Natural killer cell treated with Interleukin-12 subunit alpha and Interleukin-12 subunit beta and Interleukin-15 and Interleukin-18, amount 100 ng/mL, for 72 hours (primary cell): ENCODE measurements around the gene AGAP3. TPM values are rescaled to one million over a fixed set of nuclear protein-coding genes. Genes with fewer than 3 reads are reported as not detected.

ENCODE experiments used
- ATAC-seq, 2 donors: fragments of 150-1000 bp; cut with Tn5 transposase in 1 of 2; sonication (Bioruptor Pico), chemical (Tn5 transposase) in 1 of 2; 2 replicates each; pipeline ENCODE4 v1.10.0; 2021
- DNase-seq: peaks from one replicate; pipeline ENCODE4 v3.0.0; 2022; ENCODE audit warnings: low spot score
- H3K27ac Mint-ChIP-seq, 2 donors: 1 replicate in 1 of 2; 2 replicates in 1 of 2; pipeline ENCODE4 v1.8.0; 2022; ENCODE audit warnings: mixed read lengths in 2 of 2, mild to moderate bottlenecking in 1 of 2, moderate library complexity in 1 of 2
- H3K27me3 Mint-ChIP-seq, 2 donors: 1 replicate in 1 of 2; 2 replicates in 1 of 2; pipeline ENCODE4 v1.8.0; 2022; ENCODE audit warnings: mixed read lengths in 2 of 2
- H3K36me3 Mint-ChIP-seq: one replicate; pipeline ENCODE4 v1.8.0; 2022; ENCODE audit warnings: mixed read lengths
- H3K4me1 Mint-ChIP-seq, 2 donors: 1 replicate in 1 of 2; 2 replicates in 1 of 2; pipeline ENCODE4 v1.8.0; 2022; ENCODE audit warnings: low read depth in 2 of 2, mixed read lengths in 2 of 2, mild to moderate bottlenecking in 1 of 2
- H3K4me3 Mint-ChIP-seq: one replicate; pipeline ENCODE4 v1.8.0; 2022; ENCODE audit warnings: mixed read lengths
- H3K9me3 Mint-ChIP-seq: 2 replicates; pipeline ENCODE4 v1.8.0; 2022; ENCODE audit warnings: mixed read lengths
- total RNA-seq, 2 donors: library from RNA; stranded (reverse); gene quantifications; one replicate each; pipeline ENCODE4 v1.2.3, GENCODE V29; 2022

Gene AGAP3
- total RNA-seq, 2 donors from 2014 or later: 28.4 to 101 TPM

DNA sequence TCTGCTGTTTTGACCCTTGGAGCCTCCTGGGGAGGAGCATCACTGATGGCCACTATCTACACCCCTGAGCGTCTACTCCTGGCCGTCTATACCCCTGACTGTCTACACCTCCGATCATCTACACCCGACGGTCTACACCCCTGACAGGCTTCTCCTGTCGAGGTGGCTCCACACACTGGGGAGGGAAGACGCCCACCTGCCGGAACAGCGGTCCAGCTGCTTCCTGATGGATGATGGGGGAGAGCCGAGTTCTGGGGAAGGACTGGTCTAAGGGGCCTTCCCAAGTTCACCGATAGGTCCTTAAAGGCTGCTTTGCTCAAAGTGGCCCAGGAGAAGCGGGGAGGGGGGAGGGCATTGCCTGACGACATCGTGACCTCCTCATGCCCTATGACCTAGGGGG, 41.9 kb downstream of the AGAP3 start:
- Mint-ChIP-seq H3K4me1 (peaks cover 4 to 5% of the 10 kb centered on the region in 2 donors), H3K4me3 (no peak overlapping the region), H3K36me3 (no peaks in the 10 kb centered on the region), H3K27me3 (no peaks in the 10 kb centered on the region), H3K9me3 (no peaks in the 10 kb centered on the region), H3K27ac (no peak overlapping the region)
- DNase-seq (no peak), ATAC-seq (no peak)

DNA sequence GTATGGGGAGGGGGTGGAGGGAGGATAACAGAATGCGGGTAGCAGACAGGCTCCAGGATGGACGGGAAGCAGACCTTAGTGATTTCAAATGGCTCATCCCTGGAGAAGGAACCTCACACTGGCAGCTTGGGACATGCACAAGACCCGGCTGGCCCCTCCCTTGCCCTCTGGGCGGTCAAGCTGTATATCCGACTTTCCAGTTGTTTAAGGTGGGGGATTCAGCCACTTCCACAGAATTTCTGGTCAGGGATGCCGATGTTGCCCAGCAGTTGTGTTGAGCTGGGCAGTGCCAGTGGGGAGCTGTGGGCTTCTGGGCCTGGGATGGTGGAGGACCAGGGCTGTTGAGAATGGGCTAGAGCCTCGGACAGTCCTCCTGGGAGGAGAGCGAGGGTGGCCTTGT, 42.4 kb downstream of the AGAP3 start:
- no peaks in the 10 kb centered on the region for H3K36me3 Mint-ChIP-seq
- H3K9me3 Mint-ChIP-seq: no peaks in the 10 kb centered on the region
- H3K4me3 Mint-ChIP-seq: no peak overlapping the region
- H3K27me3 Mint-ChIP-seq: no peaks in the 10 kb centered on the region
- H3K27ac Mint-ChIP-seq: no peak overlapping the region
- DNase-seq: no peak
- peaks cover 4 to 5% of the 10 kb centered on the region in 2 donors for H3K4me1 Mint-ChIP-seq
- ATAC-seq: no peak

GRCh38 chr7:151129117-151129959, 43.1 kb downstream of the AGAP3 start:
- Mint-ChIP-seq H3K27me3 (no peaks in the 10 kb centered on the region), H3K36me3 (no peaks in the 10 kb centered on the region)

GRCh38 chr7:151129960-151130591, 43.8 kb downstream of the AGAP3 start:
- no peak overlapping the region for H3K27ac Mint-ChIP-seq

More at GRCh38 chr7:151129117-151129959, 43.1 kb downstream of the AGAP3 start:
- Mint-ChIP-seq H3K9me3 (no peaks in the 10 kb centered on the region), H3K4me1 (no peaks in the 10 kb centered on the region), H3K4me3 (no peak overlapping the region), H3K27ac (no peak overlapping the region)
- ATAC-seq (no peak), DNase-seq (no peak)

DNA sequence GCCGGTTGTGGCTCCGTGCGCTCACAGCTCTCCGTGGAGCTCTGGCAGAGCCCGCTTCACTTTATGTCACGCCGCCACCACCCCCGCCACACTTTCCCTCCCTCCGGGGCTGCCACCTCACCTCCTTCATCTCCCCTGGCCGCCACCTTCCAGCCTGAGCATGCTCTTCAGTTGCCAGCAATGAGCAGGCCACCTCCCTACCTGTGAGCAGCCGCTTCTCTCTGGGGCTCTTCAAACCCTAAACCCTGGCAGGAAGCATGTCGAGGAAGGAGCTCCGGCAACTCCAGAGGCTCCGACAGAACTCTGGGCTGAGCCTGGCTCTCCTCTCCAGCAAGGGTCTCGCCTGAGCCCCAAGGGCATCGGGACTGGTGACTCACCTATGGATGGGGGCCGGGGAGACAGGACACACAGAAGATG, 44.5 kb downstream of the AGAP3 start:
- H3K4me3 Mint-ChIP-seq: no peak overlapping the region
- H3K4me1 Mint-ChIP-seq: no peaks in the 10 kb centered on the region
- no peaks in the 10 kb centered on the region for H3K27me3 Mint-ChIP-seq
- H3K36me3 Mint-ChIP-seq: no peaks in the 10 kb centered on the region
- no peak overlapping the region for H3K27ac Mint-ChIP-seq
- ATAC-seq (no peak), DNase-seq (no peak)
- no peaks in the 10 kb centered on the region for H3K9me3 Mint-ChIP-seq

More at GRCh38 chr7:151129960-151130591, 43.8 kb downstream of the AGAP3 start:
- ATAC-seq (no peak), DNase-seq (no peak)
- no peaks in the 10 kb centered on the region for H3K36me3 Mint-ChIP-seq
- H3K4me3 Mint-ChIP-seq: no peak overlapping the region
- no peaks in the 10 kb centered on the region for H3K27me3 Mint-ChIP-seq
- H3K4me1 Mint-ChIP-seq: no peaks in the 10 kb centered on the region
- no peaks in the 10 kb centered on the region for H3K9me3 Mint-ChIP-seq

DNA sequence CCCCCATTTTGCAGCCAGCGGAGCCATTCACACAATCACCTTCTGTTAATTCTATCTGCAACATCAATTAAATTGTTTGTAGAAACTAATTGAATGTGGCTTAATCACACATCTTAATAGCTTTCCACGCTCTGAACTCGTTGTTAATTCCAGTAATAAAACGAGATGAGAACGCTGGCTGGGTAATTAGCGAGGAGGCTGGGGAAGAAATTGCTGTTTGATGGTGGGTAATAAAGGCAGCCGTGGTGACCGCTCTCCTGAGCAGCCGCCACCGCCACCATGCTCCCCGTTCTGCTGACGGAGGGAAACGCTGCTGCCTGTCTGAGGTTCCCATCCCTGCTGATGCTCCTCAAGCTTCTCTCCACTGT, 44.9 kb downstream of the AGAP3 start:
- H3K9me3 Mint-ChIP-seq: no peaks in the 10 kb centered on the region
- ATAC-seq: no peak
- no peak for DNase-seq
- H3K4me1 Mint-ChIP-seq: no peaks in the 10 kb centered on the region
- H3K4me3 Mint-ChIP-seq: no peak overlapping the region
- H3K36me3 Mint-ChIP-seq: no peaks in the 10 kb centered on the region
- no peak overlapping the region for H3K27ac Mint-ChIP-seq
- H3K27me3 Mint-ChIP-seq: no peaks in the 10 kb centered on the region

GRCh38 chr7:151131592-151132293, 45.5 kb downstream of the AGAP3 start:
- no peak overlapping the region for H3K27ac Mint-ChIP-seq
- no peaks in the 10 kb centered on the region for H3K9me3 Mint-ChIP-seq
- ATAC-seq (no peak), DNase-seq (no peak)
- H3K4me1 Mint-ChIP-seq: no peaks in the 10 kb centered on the region
- H3K36me3 Mint-ChIP-seq: no peaks in the 10 kb centered on the region
- no peaks in the 10 kb centered on the region for H3K27me3 Mint-ChIP-seq
- no peak overlapping the region for H3K4me3 Mint-ChIP-seq

DNA sequence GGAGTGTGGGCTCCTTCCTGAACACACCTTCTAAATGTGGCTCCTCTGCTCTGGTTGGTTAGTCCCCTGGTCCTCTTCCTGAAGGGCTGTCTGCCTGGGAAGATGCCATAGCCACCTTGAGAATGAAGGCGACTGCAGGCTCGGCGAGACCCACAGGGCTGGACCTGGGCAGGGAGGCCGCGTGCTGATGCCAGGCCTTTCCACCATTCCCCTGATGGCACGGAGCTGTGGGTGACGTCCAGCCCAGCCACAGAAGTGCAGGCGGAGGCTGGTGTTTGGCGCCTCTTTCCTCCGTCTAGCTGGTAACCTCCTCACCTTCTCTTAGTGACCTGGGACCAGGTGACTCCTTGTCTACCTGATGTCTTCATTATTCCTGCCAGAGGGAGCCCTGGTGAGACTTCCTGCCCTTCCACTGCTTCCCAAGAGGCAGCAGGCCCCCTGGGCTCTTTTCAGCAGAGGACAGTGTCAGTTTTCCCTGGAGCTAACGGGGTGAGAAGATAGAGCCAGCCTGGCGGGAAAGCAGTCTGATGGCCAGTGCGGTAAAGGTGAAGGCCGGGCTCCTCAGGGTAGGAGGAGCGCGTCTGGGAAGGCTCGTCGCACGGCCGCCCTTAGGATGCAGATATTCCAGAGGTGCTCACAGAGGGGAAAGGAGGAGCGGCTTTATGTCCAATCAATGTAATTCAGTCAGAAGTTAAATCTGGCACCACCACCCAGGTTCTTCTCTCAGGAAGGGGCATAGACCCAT, 46.4 kb downstream of the AGAP3 start:
- Mint-ChIP-seq H3K4me1 (no peaks in the 10 kb centered on the region), H3K9me3 (no peaks in the 10 kb centered on the region), H3K27me3 (no peaks in the 10 kb centered on the region), H3K4me3 (no peak overlapping the region), H3K27ac (no peak overlapping the region), H3K36me3 (no peaks in the 10 kb centered on the region)
- no peak for DNase-seq
- ATAC-seq: no peak

GRCh38 chr7:151133266-151133985, 47.2 kb downstream of the AGAP3 start:
- Mint-ChIP-seq H3K4me3 (no peak overlapping the region), H3K9me3 (no peaks in the 10 kb centered on the region), H3K27me3 (no peaks in the 10 kb centered on the region), H3K4me1 (no peaks in the 10 kb centered on the region), H3K36me3 (no peaks in the 10 kb centered on the region), H3K27ac (no peak overlapping the region)
- DNase-seq (no peak), ATAC-seq (no peak)

DNA sequence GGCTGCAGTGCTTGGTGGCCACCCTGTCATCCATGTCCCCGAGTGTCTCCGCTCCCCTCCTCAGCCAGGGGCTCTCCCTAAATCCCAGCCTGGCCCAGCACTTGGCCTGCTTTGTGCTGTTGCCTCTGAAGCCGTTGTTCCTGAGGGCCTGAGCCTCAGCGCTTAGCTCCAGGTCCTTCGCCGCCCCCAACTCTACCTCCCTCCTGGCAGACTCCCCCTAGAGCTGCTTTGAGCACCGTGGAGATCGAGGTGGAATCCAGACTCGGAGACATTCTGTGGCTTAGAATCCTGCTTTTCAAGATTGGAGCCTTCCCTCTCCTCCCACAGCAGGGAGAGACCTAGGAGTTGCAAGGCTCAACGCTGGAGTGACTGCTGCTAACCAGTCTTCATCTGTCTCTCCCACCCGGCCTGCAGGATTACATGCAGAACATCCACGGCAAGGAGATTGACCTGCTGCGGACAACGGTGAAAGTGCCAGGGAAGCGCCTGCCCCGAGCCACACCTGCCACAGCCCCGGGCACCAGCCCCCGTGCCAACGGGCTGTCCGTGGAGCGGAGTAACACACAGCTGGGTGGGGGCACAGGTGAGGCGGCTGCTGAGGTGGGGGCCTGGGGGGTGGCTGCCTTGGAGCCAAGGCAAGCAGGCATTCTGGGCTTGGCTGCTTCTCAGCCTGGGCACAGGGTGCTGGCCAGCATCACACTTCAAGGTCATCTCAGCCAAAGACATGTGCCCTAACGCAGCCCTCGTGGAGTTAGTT, 47.9 kb downstream of the AGAP3 start:
- Mint-ChIP-seq H3K36me3 (no peaks in the 10 kb centered on the region), H3K27ac (no peak overlapping the region), H3K27me3 (no peaks in the 10 kb centered on the region), H3K9me3 (no peaks in the 10 kb centered on the region), H3K4me1 (no peaks in the 10 kb centered on the region), H3K4me3 (no peak overlapping the region)
- no peak for DNase-seq
- no peak for ATAC-seq

DNA sequence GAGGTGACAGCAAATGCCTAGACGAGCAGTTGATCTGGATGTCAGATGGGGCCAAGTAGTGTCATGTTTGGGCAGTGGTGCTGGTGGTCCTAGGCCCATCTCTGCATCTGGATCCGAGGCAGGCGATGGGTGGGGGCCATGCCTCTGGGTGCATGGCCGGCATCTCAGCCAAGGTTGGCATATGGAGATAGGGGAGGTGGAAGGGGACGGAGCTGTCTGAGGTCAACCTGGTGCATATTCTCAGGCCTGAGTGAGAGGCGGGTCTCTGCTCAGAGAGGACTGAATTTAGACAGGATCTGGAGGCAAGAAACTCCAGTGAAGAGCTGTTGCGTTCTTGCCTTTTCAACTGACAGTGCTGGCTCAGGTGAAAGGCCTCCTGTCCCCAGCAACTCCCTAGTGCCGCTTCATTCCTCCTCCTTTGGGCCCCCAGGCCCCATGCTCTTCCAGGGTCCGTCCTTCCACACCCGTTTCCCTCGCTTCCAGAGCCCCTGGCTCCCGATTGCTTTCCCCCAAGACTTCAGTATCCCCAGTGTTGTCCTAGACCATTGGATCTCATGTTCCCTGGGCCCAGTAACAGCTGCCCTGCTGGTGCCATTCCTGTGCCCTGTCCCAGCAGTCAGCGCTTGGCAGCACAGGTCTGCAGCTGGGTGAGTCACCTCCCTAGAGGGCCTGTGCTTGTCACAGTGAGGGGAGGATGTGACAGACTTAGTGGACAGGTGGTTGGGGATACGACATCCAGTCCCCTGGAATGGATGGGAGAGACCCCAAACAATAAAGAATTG, 48.7 kb downstream of the AGAP3 start:
- H3K27ac Mint-ChIP-seq: no peak overlapping the region

GRCh38 chr7:151135525-151135845, 49.2 kb downstream of the AGAP3 start:
- H3K9me3 Mint-ChIP-seq: no peaks in the 10 kb centered on the region
- no peaks in the 10 kb centered on the region for H3K27me3 Mint-ChIP-seq
- no peaks in the 10 kb centered on the region for H3K4me1 Mint-ChIP-seq
- no peak overlapping the region for H3K4me3 Mint-ChIP-seq
- H3K27ac Mint-ChIP-seq: no peak overlapping the region
- DNase-seq (no peak), ATAC-seq (no peak)
- no peaks in the 10 kb centered on the region for H3K36me3 Mint-ChIP-seq

More for the DNA sequence above, 48.7 kb downstream of the AGAP3 start:
- Mint-ChIP-seq H3K36me3 (no peaks in the 10 kb centered on the region), H3K9me3 (no peaks in the 10 kb centered on the region), H3K27me3 (no peaks in the 10 kb centered on the region), H3K4me1 (no peaks in the 10 kb centered on the region), H3K4me3 (no peak overlapping the region)
- no peak for ATAC-seq
- no peak for DNase-seq
